MM.1S (cell line): ENCODE measurements around the gene PTPN2.

Source experiments
- DNase-seq: peaks from one replicate; pipeline ENCODE4 v3.0.0-alpha.2; 2015
- H2AFZ ChIP-seq: fragments of 300-600 bp; sonication (generic); 2 replicates; pipeline ENCODE4 v1.6.0; 2016; ENCODE audit warnings: antibody characterized with exemption, low read length
- H3F3A ChIP-seq: fragments of 300-600 bp; sonication (generic); 2 replicates; pipeline ENCODE4 v1.6.1; 2016; ENCODE audit warnings: mild to moderate bottlenecking, antibody characterized with exemption, low read length, moderate library complexity, mixed read lengths; ENCODE audit not compliant: insufficient read depth
- H3K27ac ChIP-seq: fragments of 300-600 bp; sonication (generic); 2 replicates; pipeline ENCODE4 v1.5.1; 2016; ENCODE audit warnings: mild to moderate bottlenecking, low read length
- H3K27me3 ChIP-seq: fragments of 300-600 bp; sonication (generic); replicated peaks from 2 replicates; pipeline ENCODE4 v1.6.0; 2016; ENCODE audit warnings: low read length; ENCODE audit not compliant: insufficient read depth
- H3K36me3 ChIP-seq: fragments of 300-600 bp; sonication (generic); replicated peaks from 2 replicates; pipeline ENCODE4 v1.6.1; 2016; ENCODE audit warnings: mild to moderate bottlenecking, low read length, mixed read lengths; ENCODE audit not compliant: insufficient read depth
- H3K4me1 ChIP-seq: fragments of 300-600 bp; sonication (generic); 2 replicates; pipeline ENCODE4 v1.6.1; 2016; ENCODE audit warnings: low read length, mixed read lengths
- H3K4me2 ChIP-seq: fragments of 300-600 bp; sonication (generic); 2 replicates; pipeline ENCODE4 v1.6.0; 2016; ENCODE audit warnings: low read depth, low read length
- H3K4me3 ChIP-seq: fragments of 300-600 bp; sonication (generic); 2 replicates; pipeline ENCODE4 v1.5.1; 2016; ENCODE audit warnings: low read length, mixed read lengths
- H3K79me2 ChIP-seq: fragments of 300-600 bp; sonication (generic); 2 replicates; pipeline ENCODE4 v1.6.1; 2016; ENCODE audit warnings: mixed run types, low read length, mixed read lengths
- H3K9ac ChIP-seq: fragments of 300-600 bp; sonication (generic); 2 replicates; pipeline ENCODE4 v1.6.1; 2016; ENCODE audit warnings: low read length, mixed read lengths
- H3K9me2 ChIP-seq: fragments of 300-600 bp; sonication (generic); replicated peaks from 2 replicates; pipeline ENCODE4 v1.6.1; 2016; ENCODE audit warnings: mild to moderate bottlenecking, low read length, mixed read lengths; ENCODE audit not compliant: insufficient read depth
- H3K9me3 ChIP-seq: fragments of 300-600 bp; sonication (generic); replicated peaks from 2 replicates; pipeline ENCODE4 v1.6.1; 2016; ENCODE audit warnings: mild to moderate bottlenecking, low read length, mixed read lengths; ENCODE audit not compliant: insufficient read depth
- H4K20me1 ChIP-seq: fragments of 300-600 bp; sonication (generic); 2 replicates; pipeline ENCODE4 v1.6.1; 2016; ENCODE audit warnings: mild to moderate bottlenecking, low read length, moderate library complexity, mixed read lengths; ENCODE audit not compliant: insufficient read depth
- EZH2 ChIP-seq: fragments of 300-600 bp; sonication (generic); optimal IDR thresholded peaks from 2 replicates; pipeline ENCODE3; 2017; ENCODE audit warnings: low read depth, mild to moderate bottlenecking, antibody characterized with exemption, low read length, mixed read lengths
- EZH2phosphoT487 ChIP-seq: fragments of 300-600 bp; sonication (generic); IDR thresholded peaks from 2 replicates; pipeline ENCODE4 v1.6.1; 2018; ENCODE audit warnings: antibody characterized with exemption, low read length
- TF ChIP-seq, protein P1 (sequence below): fragments of 300-600 bp; sonication (generic); IDR thresholded peaks from 2 replicates; pipeline ENCODE4 v1.5.1; 2016; ENCODE audit warnings: antibody characterized with exemption, low read length, mixed read lengths

Gene PTPN2

DNA sequence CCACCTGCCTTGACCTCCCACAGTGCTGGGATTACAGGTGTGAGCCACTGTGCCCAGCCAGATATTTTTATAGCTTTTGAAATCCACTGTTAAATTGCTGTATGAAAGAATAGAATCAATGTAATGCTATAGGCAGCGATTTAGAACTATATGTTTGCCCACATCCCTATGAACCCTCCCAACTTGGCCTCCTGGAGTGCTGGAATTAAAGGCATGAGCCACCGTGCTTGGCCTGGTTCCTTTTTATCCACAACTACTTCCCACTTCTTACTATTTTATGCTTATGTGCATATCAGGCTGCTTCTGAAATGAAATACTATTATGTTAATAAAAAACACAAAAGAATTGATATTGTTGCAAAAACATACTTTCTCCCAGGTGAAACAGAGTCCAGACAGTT is 11.6 kb upstream of the PTPN2 start:
- H2AFZ ChIP-seq: no peak overlapping the region
- no peaks in the 10 kb centered on the region for H3K79me2 ChIP-seq
- H3K36me3 ChIP-seq: no peaks in the 10 kb centered on the region
- no peaks in the 10 kb centered on the region for H4K20me1 ChIP-seq
- no peaks in the 10 kb centered on the region for H3K9me2 ChIP-seq
- no peaks in the 10 kb centered on the region for H3F3A ChIP-seq
- H3K27ac ChIP-seq: no peak overlapping the region
- H3K4me1 ChIP-seq: no peaks in the 10 kb centered on the region
- no peak for DNase-seq
- H3K4me2 ChIP-seq: no peak overlapping the region
- TF ChIP-seq, protein P1, sequence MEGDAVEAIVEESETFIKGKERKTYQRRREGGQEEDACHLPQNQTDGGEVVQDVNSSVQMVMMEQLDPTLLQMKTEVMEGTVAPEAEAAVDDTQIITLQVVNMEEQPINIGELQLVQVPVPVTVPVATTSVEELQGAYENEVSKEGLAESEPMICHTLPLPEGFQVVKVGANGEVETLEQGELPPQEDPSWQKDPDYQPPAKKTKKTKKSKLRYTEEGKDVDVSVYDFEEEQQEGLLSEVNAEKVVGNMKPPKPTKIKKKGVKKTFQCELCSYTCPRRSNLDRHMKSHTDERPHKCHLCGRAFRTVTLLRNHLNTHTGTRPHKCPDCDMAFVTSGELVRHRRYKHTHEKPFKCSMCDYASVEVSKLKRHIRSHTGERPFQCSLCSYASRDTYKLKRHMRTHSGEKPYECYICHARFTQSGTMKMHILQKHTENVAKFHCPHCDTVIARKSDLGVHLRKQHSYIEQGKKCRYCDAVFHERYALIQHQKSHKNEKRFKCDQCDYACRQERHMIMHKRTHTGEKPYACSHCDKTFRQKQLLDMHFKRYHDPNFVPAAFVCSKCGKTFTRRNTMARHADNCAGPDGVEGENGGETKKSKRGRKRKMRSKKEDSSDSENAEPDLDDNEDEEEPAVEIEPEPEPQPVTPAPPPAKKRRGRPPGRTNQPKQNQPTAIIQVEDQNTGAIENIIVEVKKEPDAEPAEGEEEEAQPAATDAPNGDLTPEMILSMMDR: no peak
- no peak for TF ChIP-seq EZH2phosphoT487
- no peak for TF ChIP-seq EZH2
- peaks cover 18% of the 10 kb centered on the region for H3K27me3 ChIP-seq
- no peaks in the 10 kb centered on the region for H3K9me3 ChIP-seq
- H3K4me3 ChIP-seq: no peak overlapping the region
- no peak overlapping the region for H3K9ac ChIP-seq

DNA sequence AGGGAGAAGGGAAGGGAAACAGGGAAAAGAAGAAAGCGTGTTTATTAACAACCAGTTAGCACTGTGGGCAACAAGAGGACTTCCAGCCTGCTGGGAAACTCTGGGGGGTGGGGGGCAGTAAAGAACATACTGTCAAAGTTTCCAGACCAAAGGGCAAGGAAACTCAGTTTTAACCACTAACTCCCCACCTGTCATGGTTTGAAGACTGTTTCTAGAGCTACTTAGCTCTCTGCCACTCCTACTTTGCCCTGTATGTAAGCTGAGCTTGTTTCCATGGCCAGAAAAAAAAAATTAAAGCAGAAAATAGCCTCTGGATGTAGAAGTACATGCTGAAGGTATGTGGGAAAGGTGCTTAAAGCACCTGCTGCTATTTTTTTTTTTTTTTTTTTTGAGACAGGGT is 11.0 kb upstream of the PTPN2 start:
- no peaks in the 10 kb centered on the region for H3K36me3 ChIP-seq
- no peaks in the 10 kb centered on the region for H3K79me2 ChIP-seq
- no peak overlapping the region for H3K4me2 ChIP-seq
- H3K9me2 ChIP-seq: no peaks in the 10 kb centered on the region
- no peak overlapping the region for H2AFZ ChIP-seq
- H3K27ac ChIP-seq: no peak overlapping the region
- no peak for DNase-seq
- peaks cover 18% of the 10 kb centered on the region for H3K27me3 ChIP-seq
- no peak overlapping the region for H3K9ac ChIP-seq
- no peaks in the 10 kb centered on the region for H3K4me1 ChIP-seq
- H3K4me3 ChIP-seq: no peak overlapping the region
- no peaks in the 10 kb centered on the region for H4K20me1 ChIP-seq
- no peaks in the 10 kb centered on the region for H3K9me3 ChIP-seq
- TF ChIP-seq EZH2phosphoT487 (no peak), EZH2 (no peak)
- TF ChIP-seq, protein P1: no peak
- H3F3A ChIP-seq: no peaks in the 10 kb centered on the region

DNA sequence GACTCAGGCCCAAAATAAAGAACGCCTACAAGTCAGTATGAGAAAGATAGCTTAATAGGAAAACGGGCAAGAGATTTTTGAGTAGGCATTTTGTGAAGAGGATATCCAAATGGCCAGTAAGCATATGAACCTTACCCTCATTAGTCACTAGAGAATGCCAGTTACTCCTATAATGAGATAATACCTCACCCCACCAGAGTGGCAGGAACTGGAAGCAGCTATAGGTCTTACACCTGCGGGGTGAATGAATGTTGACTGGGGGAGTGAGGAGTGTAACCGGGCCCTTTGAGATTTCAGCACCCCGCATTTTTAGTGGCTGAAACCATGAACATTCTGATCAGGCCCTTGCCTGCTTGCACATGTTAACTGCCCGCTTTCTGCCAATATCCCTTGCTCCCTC is 7.5 kb upstream of the PTPN2 start:
- no peak for DNase-seq
- H3K4me1 ChIP-seq: no peaks in the 10 kb centered on the region
- no peaks in the 10 kb centered on the region for H3K9me2 ChIP-seq
- TF ChIP-seq EZH2phosphoT487 (no peak), EZH2 (no peak)
- TF ChIP-seq, protein P1: no peak
- H3K27me3 ChIP-seq: peaks cover 8% of the 10 kb centered on the region
- H3K4me2 ChIP-seq: no peak overlapping the region
- H3K36me3 ChIP-seq: no peaks in the 10 kb centered on the region
- no peak overlapping the region for H3K27ac ChIP-seq
- H3K9me3 ChIP-seq: no peaks in the 10 kb centered on the region
- no peaks in the 10 kb centered on the region for H3K79me2 ChIP-seq
- H2AFZ ChIP-seq: no peak overlapping the region
- no peaks in the 10 kb centered on the region for H4K20me1 ChIP-seq
- no peaks in the 10 kb centered on the region for H3F3A ChIP-seq
- H3K4me3 ChIP-seq: no peak overlapping the region
- no peak overlapping the region for H3K9ac ChIP-seq
